ENCODE data around the gene LONRF2.

Gene LONRF2

GRCh38 chr2:100276716-100277115 lies 45.6 kb downstream of the LONRF2 start:
- DNase-seq (ENCODE audit: low read depth in 2 of 2) = no peak

- no peak for DNase-seq (ENCODE audit: low read depth in 2 of 2)
Observed at GRCh38 chr2:100275200-100275589, 47.1 kb downstream of the LONRF2 start.

GRCh38 chr2:100274566-100275199 lies 47.6 kb downstream of the LONRF2 start:
- DNase-seq (ENCODE audit: low read depth in 2 of 2) = no peak

- no peak for DNase-seq (ENCODE audit: low read depth in 2 of 2)
Observed at GRCh38 chr2:100274076-100274475, 48.2 kb downstream of the LONRF2 start.

GRCh38 chr2:100273387-100273786 lies 48.9 kb downstream of the LONRF2 start:
- DNase-seq (ENCODE audit: low read depth in 2 of 2) = no peak

- no peak for DNase-seq (ENCODE audit: low read depth in 2 of 2)
Observed at GRCh38 chr2:100272841-100273329, 49.4 kb downstream of the LONRF2 start.

- no peak for DNase-seq (ENCODE audit: low read depth in 2 of 2)
Observed at GRCh38 chr2:100271210-100271609, 51.1 kb downstream of the LONRF2 start.

GRCh38 chr2:100270381-100271146 lies 51.7 kb downstream of the LONRF2 start:
- DNase-seq (ENCODE audit: low read depth in 2 of 2) = no peak

- DNase-seq (ENCODE audit: low read depth in 2 of 2) = no peak
Observed at GRCh38 chr2:100269889-100270288, 52.4 kb downstream of the LONRF2 start.

- DNase-seq (ENCODE audit: low read depth in 2 of 2) = no peak
Observed at GRCh38 chr2:100268986-100269385, 53.3 kb downstream of the LONRF2 start.

GRCh38 chr2:100267751-100268150 lies 54.5 kb downstream of the LONRF2 start:
- DNase-seq (ENCODE audit: low read depth in 2 of 2) = no peak

GRCh38 chr2:100266126-100266525 lies 56.2 kb downstream of the LONRF2 start:
- DNase-seq (ENCODE audit: low read depth in 2 of 2) = no peak

GRCh38 chr2:100265226-100265625 lies 57.1 kb downstream of the LONRF2 start:
- no peak for DNase-seq (ENCODE audit: low read depth in 2 of 2)

- DNase-seq (ENCODE audit: low read depth in 2 of 2) = no peak
Observed at GRCh38 chr2:100264651-100265050, 57.6 kb downstream of the LONRF2 start.

GRCh38 chr2:100264121-100264520 lies 58.2 kb downstream of the LONRF2 start:
- DNase-seq (ENCODE audit: low read depth in 2 of 2) = no peak

GRCh38 chr2:100262555-100263320 lies 59.6 kb downstream of the LONRF2 start:
- peak in 1 of 2 donors; percentile 33 for DNase-seq (ENCODE audit: low read depth in 2 of 2)

- no peak for DNase-seq (ENCODE audit: low read depth in 2 of 2)
Observed at GRCh38 chr2:100262046-100262445, 60.3 kb downstream of the LONRF2 start.

GRCh38 chr2:100260712-100261620 lies 61.3 kb downstream of the LONRF2 start:
- no peak for DNase-seq (ENCODE audit: low read depth in 2 of 2)

GRCh38 chr2:100259106-100259505 lies 63.2 kb downstream of the LONRF2 start:
- no peak for DNase-seq (ENCODE audit: low read depth in 2 of 2)

GRCh38 chr2:100257939-100258338 lies 64.4 kb downstream of the LONRF2 start:
- DNase-seq (ENCODE audit: low read depth in 2 of 2) = no peak

- no peak for DNase-seq (ENCODE audit: low read depth in 2 of 2)
Observed at GRCh38 chr2:100256849-100257248, 65.5 kb downstream of the LONRF2 start.

All from stimulated activated CD8-positive, alpha-beta memory T cell treated with anti-CD3 and anti-CD28 coated beads, Interleukin-7, amount 100 ng/mL, for 4 hours (primary cell).